Activated CD8-positive, alpha-beta memory T cell treated with anti-CD3 and anti-CD28 coated beads for 36 hours (primary cell): ENCODE results near the gene ABLIM3. TPM values are rescaled to one million over a fixed set of nuclear protein-coding genes. Genes with fewer than 3 reads are reported as not detected.

Experiments used
- CTCF ChIA-PET: fragments of 350-600 bp; sonication (Branson Sonifier 250); formaldehyde crosslinking; loops from one replicate; lab custom pipeline; 2021; ENCODE audit warnings: antibody characterized with exemption; lab: Charles Lee
- POLR2A ChIA-PET: fragments of 350-600 bp; sonication (Branson Sonifier 250); formaldehyde crosslinking; loops from one replicate; lab custom pipeline; 2021; ENCODE audit warnings: antibody characterized with exemption; lab: Charles Lee
- total RNA-seq, 2 experiments: library from RNA; stranded (reverse); gene quantifications; one replicate each; pipeline ENCODE4 v1.2.3, GENCODE V29; 2021

The ABLIM3 gene
- total RNA-seq, 2 experiments from 2014 or later: not detected

DNA sequence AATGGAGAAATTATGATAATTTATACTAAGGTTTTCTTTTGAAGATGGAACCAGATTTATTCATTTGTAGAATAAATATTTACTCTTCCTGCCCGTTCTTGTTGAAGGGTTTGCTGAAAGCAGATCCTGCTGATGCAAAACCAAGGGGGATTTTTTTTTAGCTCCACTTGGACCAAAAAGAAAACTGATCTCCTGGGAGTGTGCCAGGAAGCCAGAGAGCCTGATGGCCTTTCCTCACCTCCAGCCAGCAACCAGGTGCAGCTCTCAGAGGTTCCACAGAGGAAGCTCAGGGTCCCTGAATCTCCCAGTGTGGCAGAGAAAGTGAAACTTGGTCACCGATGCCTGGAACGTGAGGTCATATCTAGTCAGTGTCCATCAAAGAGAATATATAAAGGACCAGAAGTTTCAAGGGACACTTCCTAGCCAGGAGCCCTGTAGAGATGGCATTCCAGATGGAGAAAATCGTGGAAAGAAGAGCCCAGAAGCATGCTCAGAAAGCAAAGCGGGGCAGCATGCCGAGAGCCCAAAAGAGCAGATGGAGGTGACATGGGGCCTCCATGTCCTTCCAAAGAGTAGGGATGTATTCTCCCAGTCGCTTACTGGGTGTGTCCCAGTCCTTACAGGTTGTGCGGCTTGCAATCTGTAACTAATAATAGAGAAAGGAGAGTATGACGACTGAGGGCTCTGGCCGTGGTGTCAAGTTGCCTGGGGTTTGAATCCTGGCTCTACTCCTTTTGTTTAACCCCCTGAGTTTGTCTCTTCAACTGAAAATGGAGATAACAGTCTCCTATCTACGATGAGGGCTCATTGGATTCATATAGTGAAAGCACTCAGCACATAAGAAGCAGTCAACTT is 142.6 kb downstream of the ABLIM3 start:
- ChIA-PET POLR2A (no interaction called here), CTCF (no interaction called here)

DNA sequence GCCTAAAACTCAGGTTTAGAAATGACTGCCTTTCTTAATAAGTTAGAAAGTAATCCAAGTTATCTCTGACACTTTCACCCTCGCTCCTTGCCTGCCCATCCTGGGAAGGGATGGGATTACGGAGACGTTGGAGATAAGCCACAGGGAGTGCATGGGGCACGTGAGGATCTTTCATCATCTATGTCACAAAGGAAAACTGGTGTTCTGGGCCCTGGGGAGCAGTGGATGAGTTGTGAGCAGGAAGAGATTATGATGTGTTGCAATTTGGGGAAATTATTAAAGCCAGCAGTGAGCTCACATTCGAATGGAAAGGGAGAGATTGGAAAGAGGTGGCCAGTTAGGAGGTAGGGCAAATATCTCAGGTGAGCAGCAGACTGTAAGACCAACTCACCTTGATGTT is 143.2 kb downstream of the ABLIM3 start:
- POLR2A ChIA-PET: no interaction called here
- CTCF ChIA-PET: no interaction called here

DNA sequence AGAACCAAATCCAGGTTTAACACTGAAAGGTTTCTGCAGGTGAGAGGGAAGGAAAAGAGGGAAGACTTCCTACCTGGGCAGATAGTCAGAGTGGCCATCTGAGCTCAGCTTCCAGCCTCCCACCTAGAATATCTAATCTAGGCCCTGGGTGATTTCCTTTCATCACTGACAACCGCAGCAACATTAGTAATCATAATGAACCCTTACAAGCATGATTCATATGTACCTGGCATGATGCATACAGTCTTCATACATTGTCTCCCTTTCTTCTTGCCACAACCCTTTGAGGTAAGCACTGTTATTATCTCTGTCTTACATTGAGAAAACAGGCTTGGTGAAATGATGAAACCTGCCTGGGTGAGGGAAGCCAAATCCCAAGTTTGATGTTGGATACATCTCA is 143.9 kb downstream of the ABLIM3 start:
- ChIA-PET CTCF (no interaction called here), POLR2A (no interaction called here)

DNA sequence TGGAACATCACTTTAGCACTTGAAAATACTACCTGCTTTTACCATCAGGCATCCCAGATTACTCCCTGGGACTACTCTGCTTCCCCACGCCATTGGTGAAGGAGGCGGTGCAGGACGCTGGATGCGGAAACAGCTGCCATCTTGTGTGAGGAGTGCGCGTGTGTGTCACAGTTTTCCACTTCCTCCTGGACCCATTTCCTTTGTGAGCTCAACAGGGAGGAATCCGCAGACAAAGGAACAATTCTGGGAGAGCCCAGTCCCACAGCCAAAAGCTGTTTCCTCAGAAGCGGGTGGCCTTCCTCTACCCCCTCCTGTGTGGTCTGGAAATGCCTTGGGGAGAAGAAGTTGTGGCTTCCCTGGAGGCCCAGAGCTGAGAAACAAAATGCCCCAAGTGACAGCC is 147.1 kb downstream of the ABLIM3 start:
- ChIA-PET CTCF (no interaction called here), POLR2A (no interaction called here)

DNA sequence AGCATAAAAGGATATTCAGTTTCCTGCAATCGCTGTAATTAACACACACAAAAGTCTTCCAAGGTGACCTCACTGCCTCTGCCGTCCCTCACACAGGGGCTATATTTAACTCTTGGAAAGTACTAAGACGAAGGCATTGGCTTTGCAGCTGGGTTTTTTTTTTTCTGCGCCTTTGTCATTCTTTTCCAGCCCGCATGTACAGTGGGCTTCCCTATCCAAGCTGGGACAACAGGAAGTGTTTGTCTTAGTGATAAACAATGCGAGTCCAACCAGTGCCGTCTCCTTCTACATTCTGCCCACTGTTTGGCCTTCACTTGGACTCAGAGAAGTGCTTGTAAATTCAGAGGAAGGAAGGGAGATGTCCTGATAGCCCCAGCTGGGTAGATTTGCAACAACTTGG is 148.0 kb downstream of the ABLIM3 start:
- POLR2A ChIA-PET: no interaction called here

DNA sequence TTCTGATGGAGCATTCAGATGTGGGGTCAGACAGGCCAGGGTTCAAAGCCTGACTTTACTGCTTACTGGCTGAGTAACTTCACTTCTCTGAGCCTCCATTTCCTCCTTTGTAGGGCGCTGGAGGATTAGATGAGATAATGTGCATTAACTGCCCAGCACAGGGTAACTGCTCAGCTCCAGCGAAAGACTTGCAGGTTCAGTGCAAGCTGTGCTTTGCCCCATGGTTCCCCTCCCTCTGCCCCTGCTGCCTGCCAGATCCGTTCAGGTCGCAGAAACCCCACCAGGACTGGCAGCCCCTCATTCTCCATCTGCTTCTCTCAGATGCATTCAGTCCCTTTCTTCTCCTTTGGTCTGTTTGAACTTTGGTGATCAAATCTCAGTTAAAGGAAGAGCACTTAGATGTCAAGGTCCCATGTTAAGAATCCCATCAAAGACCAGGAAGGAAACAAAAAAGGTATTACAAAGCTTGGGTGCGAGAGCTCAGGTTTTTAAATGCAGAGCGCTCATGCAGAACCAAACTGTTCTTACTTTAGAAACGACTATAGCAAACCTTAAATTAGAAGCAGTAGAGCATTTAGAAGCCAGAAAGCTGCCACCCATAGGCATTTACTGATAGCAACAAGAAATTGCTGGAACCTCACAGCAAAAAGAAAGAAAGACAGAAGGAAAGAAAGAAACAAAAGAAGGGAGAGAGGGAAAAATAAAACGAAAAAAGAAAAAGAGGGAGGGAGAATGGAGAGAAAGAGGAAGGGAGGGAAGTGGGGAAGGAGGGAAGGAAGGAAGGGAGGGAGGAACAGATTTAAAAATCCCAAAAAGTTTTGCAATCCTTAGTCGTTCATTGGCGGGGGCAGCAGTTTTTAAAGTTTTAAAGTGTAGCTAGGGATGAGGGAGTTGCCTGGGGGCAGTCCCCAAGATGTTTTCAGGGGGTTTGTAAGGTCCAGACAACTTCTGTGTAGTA is 153.9 kb downstream of the ABLIM3 start:
- ChIA-PET CTCF (interaction anchor here (1.8 kb wide), 1 partner anchor 25 kb away, joined by 3 read pairs; no protein-coding TSS in a partner anchor), POLR2A (no interaction called here)

More for the DNA sequence above, 148.0 kb downstream of the ABLIM3 start:
- CTCF ChIA-PET: interaction anchor here (0.9 kb wide), 1 partner anchor 20 kb away, joined by 3 read pairs; no protein-coding TSS in a partner anchor

DNA sequence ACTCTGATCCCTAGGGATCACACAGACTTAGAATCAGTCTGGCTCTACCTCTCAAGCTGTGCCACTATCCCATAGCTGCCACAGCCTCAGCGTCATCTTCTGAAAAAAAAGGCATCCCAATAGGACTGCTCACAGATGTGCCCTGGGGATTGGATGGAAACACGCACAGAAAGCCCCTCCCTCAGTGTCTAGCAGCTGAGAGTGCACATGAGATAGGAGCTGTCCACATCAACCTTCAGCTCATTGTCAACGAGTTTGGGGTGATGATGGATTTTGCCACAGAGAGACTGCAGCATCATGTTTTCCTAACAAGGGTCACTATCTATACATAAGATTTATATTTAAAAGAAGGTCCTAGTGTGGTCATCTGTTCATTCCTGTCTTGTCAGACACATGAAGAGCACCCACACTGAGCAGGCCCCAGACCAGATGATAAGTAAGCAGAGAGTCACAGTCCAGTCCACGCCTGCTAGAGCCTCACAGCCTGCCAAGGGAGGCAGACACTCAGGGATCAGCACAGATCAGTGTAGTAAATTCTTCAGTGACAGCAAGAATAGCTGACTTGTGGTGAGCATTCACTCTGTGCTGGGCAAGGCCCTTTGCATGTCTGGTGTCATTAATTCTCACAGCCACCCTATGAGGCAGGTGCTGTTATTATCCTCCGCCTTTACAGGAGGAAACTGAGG is 156.2 kb downstream of the ABLIM3 start:
- CTCF ChIA-PET: interaction anchor here (0.6 to 1.4 kb wide), 2 partner anchors 75 to 84 kb away, joined by 3 read pairs; no protein-coding TSS in a partner anchor
- POLR2A ChIA-PET: no interaction called here

DNA sequence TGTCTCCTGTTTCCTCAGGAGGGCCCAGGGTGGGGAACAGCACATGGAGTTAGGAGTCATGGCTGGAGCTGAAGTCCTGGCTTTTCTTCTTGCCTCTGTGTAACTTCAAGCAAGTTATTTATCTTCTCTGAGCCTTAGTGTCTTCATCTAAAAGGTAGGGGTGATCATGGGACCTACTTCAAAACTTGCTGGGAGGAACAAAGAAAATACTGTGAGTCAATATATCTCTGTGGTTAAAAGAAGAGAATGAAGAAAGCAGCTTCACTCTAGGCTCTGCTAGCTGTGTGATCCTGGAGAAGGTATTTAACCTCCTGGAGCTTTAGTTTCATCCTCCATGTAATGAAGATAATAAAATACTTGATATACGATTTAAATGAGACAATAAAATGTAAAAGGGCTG is 156.9 kb downstream of the ABLIM3 start:
- ChIA-PET CTCF (interaction anchor here (1.4 kb wide), 1 partner anchor 83 kb away, joined by 3 read pairs; no protein-coding TSS in a partner anchor), POLR2A (no interaction called here)

DNA sequence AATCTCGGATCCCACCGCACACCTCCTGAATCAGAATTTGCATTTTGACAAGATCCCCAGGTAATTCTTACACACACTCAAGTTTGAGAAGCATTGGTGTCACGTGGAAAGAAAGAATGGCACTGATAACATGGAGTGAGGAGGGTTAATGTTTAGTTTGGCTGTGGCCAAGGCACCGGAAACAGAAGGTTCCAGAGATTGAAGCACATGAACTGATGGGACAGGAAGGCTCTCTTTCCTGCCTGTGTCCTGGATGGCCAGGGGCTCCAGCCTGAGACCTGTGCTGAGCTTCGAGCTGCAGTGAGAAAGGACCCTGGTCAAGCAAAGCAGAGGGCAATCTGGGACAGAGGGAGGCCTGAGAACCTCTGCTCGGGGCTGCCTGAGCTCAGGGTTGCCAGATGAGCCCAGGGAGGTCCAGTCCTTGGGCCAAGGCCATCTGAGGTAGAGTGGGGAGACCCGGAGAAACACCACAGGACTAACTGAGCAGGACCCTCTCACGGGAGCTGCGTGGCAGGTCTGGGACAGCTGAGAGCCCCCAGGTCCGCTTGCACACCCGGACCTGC is 157.6 kb downstream of the ABLIM3 start:
- POLR2A ChIA-PET: no interaction called here
- CTCF ChIA-PET: no interaction called here

DNA sequence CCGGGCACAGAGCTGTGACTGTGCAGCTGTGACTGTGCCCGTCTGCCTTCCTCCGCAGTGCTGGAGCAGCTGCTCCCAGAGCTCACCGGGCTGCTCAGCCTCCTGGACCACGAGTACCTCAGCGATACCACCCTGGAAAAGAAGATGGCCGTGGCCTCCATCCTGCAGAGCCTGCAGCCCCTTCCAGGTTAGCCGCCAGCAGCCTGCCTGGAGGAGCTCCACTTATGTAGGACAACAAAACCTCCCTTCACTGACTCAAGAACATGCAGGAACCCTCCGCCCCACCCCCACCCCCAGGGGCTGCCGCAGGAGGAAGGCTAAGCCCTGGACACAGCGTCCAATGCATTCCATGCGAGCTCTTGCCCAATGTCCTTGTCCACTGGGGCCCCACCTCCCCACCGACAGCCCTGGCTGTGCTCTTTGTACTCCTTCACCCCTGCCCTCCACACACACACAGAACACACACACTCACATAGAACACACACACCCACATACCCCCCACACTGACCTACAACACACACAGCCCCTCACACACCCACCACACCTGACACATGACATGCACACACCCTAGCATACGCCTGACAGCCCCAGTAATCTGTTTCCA is 158.3 kb downstream of the ABLIM3 start:
- ChIA-PET POLR2A (no interaction called here), CTCF (no interaction called here)

DNA sequence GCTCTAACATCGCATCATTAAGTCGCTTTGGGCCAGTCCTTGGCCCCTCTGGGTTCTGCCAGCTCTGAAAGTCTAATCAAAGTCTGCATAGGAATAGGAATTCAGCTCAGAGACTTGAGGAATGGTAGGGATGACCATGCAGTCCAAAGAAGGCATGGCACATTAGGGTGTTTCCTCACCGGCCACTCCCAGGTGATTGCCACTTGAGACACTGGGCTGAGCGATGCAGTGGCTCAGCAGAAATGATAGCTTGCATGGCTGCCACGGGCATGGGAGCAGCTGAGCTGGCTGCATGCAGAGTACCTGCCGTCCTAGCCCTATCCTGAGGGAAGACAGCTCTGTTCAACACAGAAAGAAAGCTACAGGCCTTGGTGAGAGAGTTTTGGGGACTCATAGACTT is 159.1 kb downstream of the ABLIM3 start:
- ChIA-PET CTCF (no interaction called here), POLR2A (no interaction called here)

DNA sequence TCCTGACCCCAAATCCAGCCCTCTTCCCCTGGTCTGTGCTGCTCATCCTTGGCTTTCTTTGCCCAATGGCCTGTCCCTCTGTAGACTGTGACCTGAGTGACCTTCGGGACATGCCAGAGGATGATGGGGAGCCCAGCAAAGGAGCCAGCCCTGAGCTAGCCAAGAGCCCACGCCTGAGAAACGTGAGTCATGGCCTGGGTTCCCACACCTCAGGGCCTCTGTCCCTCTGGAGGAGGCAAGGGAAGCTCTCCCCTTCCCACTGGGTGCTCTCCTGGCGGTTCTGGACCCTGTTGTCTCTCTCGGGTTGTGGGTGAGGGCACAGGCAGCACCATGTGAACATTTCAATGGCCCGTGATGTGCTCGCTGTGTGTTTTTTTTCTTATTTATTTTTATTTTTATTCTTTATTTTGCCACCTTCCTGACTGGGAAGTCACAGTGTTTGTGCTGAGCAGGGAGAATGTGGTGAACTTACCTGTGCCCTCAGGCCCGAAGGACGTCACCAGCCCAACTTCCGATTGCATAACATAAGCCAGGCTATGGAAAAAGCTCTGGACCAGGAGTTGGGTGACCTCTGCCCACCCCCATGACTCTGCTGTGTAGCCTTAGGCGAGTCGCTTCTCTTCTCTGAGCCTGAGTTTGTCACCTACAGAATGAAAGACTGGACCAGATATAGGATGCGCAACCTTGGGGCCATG is 159.9 kb downstream of the ABLIM3 start:
- ChIA-PET CTCF (no interaction called here), POLR2A (no interaction called here)

DNA sequence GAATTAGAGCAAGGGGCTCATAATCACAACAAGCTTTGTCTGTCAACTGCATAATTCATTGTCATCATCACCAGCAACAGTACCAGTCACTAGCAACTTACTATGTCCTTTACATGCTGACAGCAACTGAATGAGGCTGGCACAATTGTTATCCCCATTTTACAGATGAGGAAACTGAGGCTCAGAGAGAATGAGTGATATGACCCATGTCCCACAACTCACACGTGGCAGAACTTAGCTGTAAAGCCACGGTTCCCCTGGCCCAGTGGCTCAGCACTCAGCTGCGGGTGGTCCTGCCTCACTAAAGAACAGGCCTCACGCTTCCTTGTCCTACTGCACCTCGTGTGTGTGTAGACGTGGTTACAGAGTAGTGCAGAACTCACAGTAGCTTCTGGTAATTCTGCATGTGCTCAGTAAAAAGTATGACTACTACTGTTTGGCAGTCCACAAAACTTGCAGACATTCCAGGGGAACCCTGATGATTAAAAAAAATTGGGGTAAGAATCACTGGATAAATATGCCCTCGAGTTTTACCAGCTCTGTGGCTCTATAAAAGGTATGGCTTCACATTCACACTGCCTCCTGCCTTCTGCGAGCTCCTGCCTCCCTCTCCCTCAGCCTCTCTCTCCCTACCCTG is 160.6 kb downstream of the ABLIM3 start:
- ChIA-PET POLR2A (no interaction called here), CTCF (no interaction called here)

DNA sequence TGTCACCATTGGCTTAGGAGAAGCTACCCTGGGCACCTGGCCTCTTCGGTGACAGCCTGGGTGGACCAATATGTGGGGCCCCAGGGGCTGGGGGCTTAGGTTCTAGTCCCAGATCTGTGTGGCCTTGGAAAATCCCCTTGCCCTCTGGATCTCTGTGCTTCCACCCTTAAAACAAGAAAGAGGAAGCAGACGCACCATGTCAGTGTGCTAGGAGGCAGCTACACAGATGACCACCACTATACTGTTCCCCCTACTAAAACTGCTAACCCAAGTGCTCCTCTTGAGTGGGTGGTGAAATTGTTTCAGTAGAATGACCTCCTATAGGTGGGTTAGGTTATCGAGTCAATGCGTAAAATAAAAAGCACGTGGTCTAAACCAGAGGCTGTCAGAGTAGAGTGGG is 161.3 kb downstream of the ABLIM3 start:
- POLR2A ChIA-PET: no interaction called here
- CTCF ChIA-PET: no interaction called here

DNA sequence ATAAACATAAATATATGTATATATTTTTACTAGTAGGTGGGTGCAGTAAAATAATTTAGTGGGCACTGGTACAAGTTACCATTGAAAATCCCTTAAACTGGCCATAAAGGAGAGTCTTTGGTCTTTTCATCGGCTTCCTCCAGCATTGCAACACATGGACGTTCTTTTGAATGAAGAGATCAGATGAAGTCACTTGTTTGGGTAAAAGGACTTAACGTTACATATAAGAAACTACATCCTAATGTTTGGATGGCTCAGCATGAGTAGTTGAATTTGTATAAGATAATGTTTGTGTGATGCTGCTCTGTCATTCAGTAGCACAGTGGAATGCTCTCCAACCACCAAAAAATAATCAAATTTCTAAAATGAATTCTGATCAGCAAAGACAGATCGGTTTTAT is 161.9 kb downstream of the ABLIM3 start:
- CTCF ChIA-PET: no interaction called here
- POLR2A ChIA-PET: no interaction called here

DNA sequence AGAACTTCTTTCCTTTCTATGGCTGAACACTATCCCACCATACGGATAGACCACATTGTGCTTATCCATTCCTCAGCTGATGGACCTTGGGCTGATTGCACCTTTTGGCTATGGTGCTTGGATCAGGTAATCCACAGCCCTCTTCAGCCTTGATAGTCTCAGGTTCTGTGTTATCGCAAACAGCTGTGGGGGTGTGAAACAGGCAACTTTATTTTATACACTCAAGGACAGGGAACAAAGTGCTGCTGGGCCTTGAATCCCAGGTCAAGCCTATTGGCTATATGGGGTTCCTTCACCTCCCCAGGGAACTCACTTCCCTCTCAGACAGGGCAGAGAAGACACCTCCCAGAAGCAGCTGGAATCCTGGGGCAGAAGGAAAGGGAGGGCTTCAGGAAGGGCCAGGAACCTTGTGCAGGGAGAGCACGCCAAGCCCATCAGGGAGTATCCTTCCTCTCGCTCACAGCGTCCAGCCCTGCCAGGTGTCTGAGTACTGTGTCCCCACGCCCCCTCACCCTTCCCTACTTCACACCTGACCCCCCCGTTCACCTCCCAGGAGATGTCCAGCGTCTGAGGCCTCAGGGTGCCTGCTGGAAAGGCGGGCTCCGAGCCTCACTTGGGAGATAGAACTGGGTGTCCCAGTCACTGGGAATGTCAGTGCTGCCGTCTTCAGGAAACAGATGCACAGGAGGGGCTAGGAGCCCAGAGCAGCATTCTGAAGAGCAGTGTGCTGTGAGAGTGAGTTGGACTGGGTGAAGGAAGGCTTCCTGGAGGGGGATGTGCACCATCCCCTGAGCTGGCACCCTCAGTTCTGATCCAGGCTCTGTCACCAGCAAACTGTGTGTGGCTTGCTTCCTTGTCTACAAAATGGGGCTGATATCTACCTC is 163.1 kb downstream of the ABLIM3 start:
- CTCF ChIA-PET: no interaction called here
- POLR2A ChIA-PET: no interaction called here

DNA sequence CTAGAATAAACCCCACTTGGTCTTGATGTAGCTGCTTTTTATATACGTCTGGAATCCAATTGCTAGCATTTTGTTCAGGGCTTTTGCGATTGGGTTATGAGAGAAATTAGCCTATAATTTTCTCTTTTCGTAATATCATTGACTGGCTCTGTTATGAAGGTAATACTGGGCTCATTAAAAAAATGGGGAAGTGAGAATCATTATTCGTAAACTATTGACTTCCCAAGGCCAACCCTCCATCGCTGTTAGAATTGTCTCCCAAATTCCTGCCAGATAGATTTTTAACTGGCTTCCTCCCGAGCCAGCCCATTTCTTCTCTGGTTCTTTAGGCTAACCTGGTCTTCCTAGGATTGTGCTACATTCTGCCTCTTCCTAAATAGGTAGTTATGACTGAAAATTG is 168.1 kb downstream of the ABLIM3 start:
- POLR2A ChIA-PET: no interaction called here

More for the DNA sequence above, 168.1 kb downstream of the ABLIM3 start:
- CTCF ChIA-PET: interaction anchor here (1.0 to 2.5 kb wide), 2 partner anchors 8 to 58 kb away, joined by 3 to 8 read pairs; no protein-coding TSS in a partner anchor
